ENCODE measurements around the gene BCLAF3.

GRCh38 chrX:20026278-20026677, 35.4 kb upstream of the BCLAF3 start:
- TF ChIP-seq POLR2A (IDR thresholded peaks at IDR 0.05) (no peak), CTCF (IDR thresholded peaks at IDR 0.05 in 8 of 11, conservative IDR thresholded peaks at IDR 0.05 in 3 of 11) (no peak)

Measured in spleen (tissue), 7 donors.